Trophoblast cell (in vitro differentiated cells and primary cell): ENCODE data around the gene CNNM4.
A peak's percentile ranks its signal among the peaks of the same experiment; 100 is the strongest.

Source experiments
- DNase-seq, 2 donors: peaks; one replicate each; pipeline ENCODE4 v3.0.0-alpha.2; 2016
- H2AFZ ChIP-seq: 2 replicates; pipeline ENCODE4 v1.6.1; 2013; ENCODE audit warnings: low read length, moderate library complexity, mild to moderate bottlenecking; ENCODE audit not compliant: insufficient read depth, poor library complexity
- H2AK5ac ChIP-seq: 2 replicates; pipeline ENCODE4 v1.6.1; 2013; ENCODE audit warnings: mild to moderate bottlenecking, low read length
- H2BK120ac ChIP-seq: 2 replicates; pipeline ENCODE4 v1.6.1; 2013; ENCODE audit warnings: low read length, mild to moderate bottlenecking, moderate library complexity; ENCODE audit not compliant: insufficient read depth, poor library complexity
- H2BK12ac ChIP-seq: 2 replicates; pipeline ENCODE4 v1.6.1; 2013; ENCODE audit warnings: mild to moderate bottlenecking, low read length, moderate library complexity
- H2BK5ac ChIP-seq: 2 replicates; pipeline ENCODE4 v1.6.1; 2013; ENCODE audit warnings: low read length, low read depth, moderate library complexity, mild to moderate bottlenecking; ENCODE audit not compliant: poor library complexity
- H3K14ac ChIP-seq: 2 replicates; pipeline ENCODE4 v1.6.1; 2013; ENCODE audit warnings: mild to moderate bottlenecking, low read length
- H3K18ac ChIP-seq: 2 replicates; pipeline ENCODE4 v1.6.1; 2013; ENCODE audit warnings: mild to moderate bottlenecking, low read length
- H3K23ac ChIP-seq: 2 replicates; pipeline ENCODE4 v1.6.1; 2013; ENCODE audit warnings: low read length
- H3K27ac ChIP-seq: 2 replicates; pipeline ENCODE4 v1.5.1; 2013; ENCODE audit warnings: low read depth, mild to moderate bottlenecking, inconsistent platforms, low read length, moderate library complexity
- H3K27me3 ChIP-seq: 2 replicates; pipeline ENCODE4 v1.6.1; 2013; ENCODE audit warnings: inconsistent platforms, mild to moderate bottlenecking, low read length, moderate library complexity; ENCODE audit not compliant: insufficient read depth
- H3K36me3 ChIP-seq, 2 experiments: 1 replicate in 1 of 2; 2 replicates in 1 of 2; pipeline ENCODE4 v1.6.1; 2013; ENCODE audit warnings: low read length in 2 of 2, mild to moderate bottlenecking in 2 of 2, moderate library complexity in 1 of 2; ENCODE audit not compliant: insufficient read depth in 2 of 2, control insufficient read depth in 1 of 2
- H3K4ac ChIP-seq: 2 replicates; pipeline ENCODE4 v1.6.1; 2013; ENCODE audit warnings: low read depth, mild to moderate bottlenecking, low read length, moderate library complexity
- H3K4me1 ChIP-seq, 2 experiments: 1 replicate in 1 of 2; 2 replicates in 1 of 2; pipeline ENCODE4 v1.6.1; 2013; ENCODE audit warnings: low read length in 2 of 2, mild to moderate bottlenecking in 2 of 2, moderate library complexity in 1 of 2; ENCODE audit not compliant: insufficient read depth in 2 of 2, control insufficient read depth in 1 of 2
- H3K4me2 ChIP-seq: 2 replicates; pipeline ENCODE4 v1.6.1; 2013; ENCODE audit warnings: inconsistent platforms, mild to moderate bottlenecking, low read length, moderate library complexity
- H3K4me3 ChIP-seq: 2 replicates; pipeline ENCODE4 v1.5.1; 2013; ENCODE audit warnings: mild to moderate bottlenecking, low read depth, low read length, inconsistent platforms
- H3K79me1 ChIP-seq: one replicate; pipeline ENCODE4 v1.6.1; 2013; ENCODE audit warnings: low read length
- H3K79me2 ChIP-seq: 2 replicates; pipeline ENCODE4 v1.6.1; 2013; ENCODE audit warnings: low read length, mild to moderate bottlenecking; ENCODE audit not compliant: control insufficient read depth, insufficient read depth, poor library complexity
- H3K9ac ChIP-seq: 2 replicates; pipeline ENCODE4 v1.6.1; 2013; ENCODE audit warnings: mild to moderate bottlenecking, low read length
- H3K9me3 ChIP-seq: 2 replicates; pipeline ENCODE4 v1.6.1; 2013; ENCODE audit warnings: low read depth, mild to moderate bottlenecking, control low read depth, inconsistent platforms, low read length; ENCODE audit not compliant: insufficient read depth
- H4K12ac ChIP-seq: 2 replicates; pipeline ENCODE4 v1.6.1; 2013; ENCODE audit warnings: low read depth, mild to moderate bottlenecking, low read length, moderate library complexity
- H4K8ac ChIP-seq: 2 replicates; pipeline ENCODE4 v1.6.1; 2013; ENCODE audit warnings: low read depth, mild to moderate bottlenecking, low read length, moderate library complexity
- H4K91ac ChIP-seq: one replicate; pipeline ENCODE4 v1.6.1; 2013; ENCODE audit warnings: low read depth, mild to moderate bottlenecking, low read length, moderate library complexity
- WGBS: extraction: QIAGEN DNeasy Blood & Tissue Kit; methylation state at CpG from one replicate; pipeline ENCODE4 v1.1.7; 2013; ENCODE audit warnings: missing lambda C conversion rate; ENCODE audit not compliant: insufficient read length, insufficient coverage; ENCODE audit errors: extremely low coverage; 5-methylcytosine and 5-hydroxymethylcytosine counted together

CNNM4 gene

DNA sequence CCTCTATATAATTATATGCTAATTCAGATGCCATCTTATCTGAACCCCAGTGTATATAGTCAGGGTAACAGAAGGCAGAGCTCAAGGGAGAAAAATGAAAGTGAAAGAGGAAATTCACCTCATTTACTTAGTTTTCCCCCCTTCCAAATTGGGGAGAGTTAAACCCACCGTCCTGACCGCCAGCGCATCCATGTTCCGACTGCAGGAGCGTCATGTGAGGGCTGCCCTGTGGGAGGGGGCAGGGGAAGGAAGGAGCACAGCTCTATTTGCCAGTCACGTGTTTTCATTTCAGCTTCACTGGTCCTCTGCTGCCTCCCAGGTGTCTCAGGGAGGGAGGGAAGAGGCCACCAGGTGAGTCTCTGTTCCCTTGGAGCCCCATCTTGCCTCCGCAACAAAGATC is 13.2 kb downstream of the CNNM4 start:
- Histone ChIP-seq H2BK5ac (no peak overlapping the region), H3K79me1 (peaks cover 8% of the 10 kb centered on the region), H3K4me2 (no peak overlapping the region), H3K14ac (peak overlapping the region; percentile 45), H2AFZ (no peak overlapping the region), H4K8ac (peak overlapping the region; percentile 33), H3K18ac (peak overlapping the region; percentile 66), H3K23ac (no peak overlapping the region), H4K91ac (peak overlapping the region; percentile 19), H3K27me3 (no peaks in the 10 kb centered on the region), H3K4me3 (no peak overlapping the region), H4K12ac (no peak overlapping the region), H2BK120ac (no peak overlapping the region), H2BK12ac (peak overlapping the region; percentile 53), H3K79me2 (no peaks in the 10 kb centered on the region), H3K27ac (no peak overlapping the region), H2AK5ac (peak overlapping the region; percentile 39), H3K4me1 (peaks cover 20 to 25% of the 10 kb centered on the region in 2 experiments), H3K9me3 (peaks cover 4% of the 10 kb centered on the region), H3K4ac (no peak overlapping the region), H3K36me3 (peaks cover 0 to 4% of the 10 kb centered on the region in 2 experiments), H3K9ac (no peak overlapping the region)
- WGBS: no CpG with 5 or more reads among the region's 7 CpGs
- DNase-seq: peak in 1 of 2 donors; percentile 39

DNA sequence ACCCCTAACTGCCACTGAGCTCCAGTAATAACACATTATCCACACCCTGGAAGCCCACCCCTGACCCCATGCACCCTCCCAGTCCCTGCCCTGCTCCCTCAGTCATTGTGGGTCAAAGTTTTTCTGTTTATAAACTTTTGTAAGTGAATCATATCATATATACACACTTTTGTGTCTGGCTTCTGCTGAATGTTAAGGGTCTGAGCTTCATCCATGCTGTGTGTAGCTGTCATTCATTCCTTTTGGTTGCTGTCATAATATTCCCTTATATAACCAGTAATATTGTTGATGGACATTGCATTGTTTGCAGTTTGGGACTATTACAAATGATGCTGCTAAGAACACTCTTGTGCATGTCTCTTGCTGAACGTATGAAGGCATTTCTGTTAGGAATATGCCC is 14.5 kb downstream of the CNNM4 start:
- no peaks in the 10 kb centered on the region for H3K79me2 ChIP-seq
- H3K18ac ChIP-seq: no peak overlapping the region
- no peak for DNase-seq
- H3K4ac ChIP-seq: no peak overlapping the region
- H3K4me3 ChIP-seq: no peak overlapping the region
- peaks cover 13 to 19% of the 10 kb centered on the region in 2 experiments for H3K4me1 ChIP-seq
- no peak overlapping the region for H4K91ac ChIP-seq
- no CpG with 5 or more reads among the region's 1 CpG for WGBS
- H3K14ac ChIP-seq: no peak overlapping the region
- no peak overlapping the region for H3K9ac ChIP-seq
- H3K27me3 ChIP-seq: no peaks in the 10 kb centered on the region
- no peak overlapping the region for H2BK12ac ChIP-seq
- peaks cover 4% of the 10 kb centered on the region for H3K9me3 ChIP-seq
- H2AFZ ChIP-seq: no peak overlapping the region
- no peak overlapping the region for H2BK120ac ChIP-seq
- no peak overlapping the region for H3K27ac ChIP-seq
- no peak overlapping the region for H3K23ac ChIP-seq
- H2AK5ac ChIP-seq: no peak overlapping the region
- peaks cover 0 to 4% of the 10 kb centered on the region in 2 experiments for H3K36me3 ChIP-seq
- H4K12ac ChIP-seq: no peak overlapping the region
- H3K4me2 ChIP-seq: no peak overlapping the region
- H4K8ac ChIP-seq: no peak overlapping the region
- H3K79me1 ChIP-seq: peaks cover 8% of the 10 kb centered on the region
- H2BK5ac ChIP-seq: no peak overlapping the region

DNA sequence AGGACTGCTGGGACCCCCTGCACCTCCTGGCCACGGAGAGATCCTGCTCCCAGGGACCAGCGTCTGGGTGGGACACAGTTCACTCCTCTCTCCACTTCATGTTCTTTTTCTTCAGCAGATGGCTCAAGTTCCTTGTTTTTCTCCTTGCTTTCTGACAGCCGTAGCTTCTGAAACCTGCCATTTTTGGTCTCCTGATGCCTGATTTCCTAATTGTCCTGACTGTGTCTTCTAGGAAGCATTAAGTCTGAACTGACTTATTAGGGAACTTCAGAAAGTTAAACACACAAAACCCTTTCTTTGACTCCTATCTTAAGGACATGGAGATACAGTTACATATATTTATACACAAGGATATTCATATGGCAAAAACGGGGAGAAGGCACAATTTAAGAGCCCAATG is 22.7 kb downstream of the CNNM4 start:
- Histone ChIP-seq H2AK5ac (no peak overlapping the region), H3K27me3 (no peaks in the 10 kb centered on the region), H3K36me3 (no peaks in the 10 kb centered on the region), H3K4me2 (no peak overlapping the region), H4K91ac (no peak overlapping the region), H3K79me2 (no peaks in the 10 kb centered on the region), H2BK5ac (no peak overlapping the region), H2BK12ac (no peak overlapping the region), H3K4me1 (no peaks in the 10 kb centered on the region), H3K27ac (no peak overlapping the region), H3K4me3 (no peak overlapping the region), H3K79me1 (no peaks in the 10 kb centered on the region), H2BK120ac (no peak overlapping the region), H4K12ac (no peak overlapping the region), H2AFZ (no peak overlapping the region), H3K18ac (no peak overlapping the region), H3K23ac (no peak overlapping the region), H3K4ac (no peak overlapping the region), H4K8ac (no peak overlapping the region), H3K9ac (no peak overlapping the region), H3K9me3 (no peaks in the 10 kb centered on the region), H3K14ac (no peak overlapping the region)
- no CpG with 5 or more reads among the region's 4 CpGs for WGBS
- DNase-seq: no peak

DNA sequence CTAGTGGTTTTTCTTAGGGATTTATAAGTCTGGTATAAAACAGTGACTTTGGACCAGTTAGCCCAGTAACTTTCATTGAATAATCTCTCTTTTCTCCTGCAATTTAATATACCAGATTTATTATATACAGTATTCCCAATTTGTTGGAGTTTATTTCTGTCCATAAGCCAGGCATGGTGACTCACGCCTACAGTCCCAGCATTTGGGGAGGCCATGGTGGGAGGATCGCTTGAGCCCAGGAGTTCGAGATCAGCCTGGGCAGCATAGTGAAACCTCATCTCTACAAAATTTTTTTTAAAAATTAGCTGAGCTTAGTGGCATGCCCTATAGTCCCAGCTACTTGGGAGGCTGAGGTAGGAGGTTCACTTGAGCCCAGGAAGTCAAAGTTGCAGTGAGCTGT is 26.7 kb downstream of the CNNM4 start:
- no peak overlapping the region for H4K8ac ChIP-seq
- no CpG with 5 or more reads among the region's 3 CpGs for WGBS
- no peak overlapping the region for H3K4ac ChIP-seq
- H2BK12ac ChIP-seq: no peak overlapping the region
- no peak overlapping the region for H2AFZ ChIP-seq
- no peak overlapping the region for H2AK5ac ChIP-seq
- H3K4me3 ChIP-seq: no peak overlapping the region
- H2BK5ac ChIP-seq: no peak overlapping the region
- H3K4me1 ChIP-seq: no peaks in the 10 kb centered on the region
- H2BK120ac ChIP-seq: no peak overlapping the region
- no peaks in the 10 kb centered on the region for H3K79me2 ChIP-seq
- no peak overlapping the region for H4K91ac ChIP-seq
- no peak overlapping the region for H3K27ac ChIP-seq
- H3K14ac ChIP-seq: no peak overlapping the region
- H3K9ac ChIP-seq: no peak overlapping the region
- H3K9me3 ChIP-seq: no peaks in the 10 kb centered on the region
- DNase-seq: no peak
- H3K4me2 ChIP-seq: no peak overlapping the region
- H4K12ac ChIP-seq: no peak overlapping the region
- no peaks in the 10 kb centered on the region for H3K79me1 ChIP-seq
- H3K18ac ChIP-seq: no peak overlapping the region
- no peak overlapping the region for H3K23ac ChIP-seq
- H3K36me3 ChIP-seq: no peaks in the 10 kb centered on the region
- H3K27me3 ChIP-seq: no peaks in the 10 kb centered on the region
